Kidney (tissue), 14 donors: ENCODE measurements around the gene UNC45B. TPM values are rescaled to one million over a fixed set of nuclear protein-coding genes. Genes with fewer than 3 reads are reported as not detected.

Experiments
- DNase-seq, 5 donors: peaks; one replicate each; pipeline ENCODE4 v3.0.0-alpha.2; 2013 to 2020
- FAIRE-seq: peaks from 2 replicates; lab custom pipeline; 2012; peaks lifted over from hg19 to GRCh38; lab: Jason Lieb, UNC
- H3K27ac ChIP-seq, 2 donors: one replicate each; pipeline ENCODE4 v1.7.0; 2013; ENCODE audit warnings: low read depth in 2 of 2, low read length in 2 of 2, inconsistent platforms in 1 of 2
- H3K27me3 ChIP-seq: one replicate; pipeline ENCODE4 v1.7.1; 2013; ENCODE audit warnings: low read length, inconsistent platforms; ENCODE audit not compliant: control insufficient read depth, insufficient read depth
- H3K36me3 ChIP-seq, 3 donors: one replicate each; pipeline versions ENCODE4 v1.7.0 to v1.7.1; 2013; ENCODE audit warnings: low read length in 3 of 3, control low read depth in 1 of 3, inconsistent platforms in 1 of 3; ENCODE audit not compliant: insufficient read depth in 3 of 3, control insufficient read depth in 2 of 3
- H3K4me1 ChIP-seq, 3 donors: one replicate each; pipeline versions ENCODE4 v1.7.0 to v1.7.1; 2013; ENCODE audit warnings: low read length in 3 of 3, inconsistent platforms in 1 of 3, low read depth in 1 of 3; ENCODE audit not compliant: control insufficient read depth in 2 of 3, insufficient read depth in 2 of 3
- H3K4me3 ChIP-seq, 3 donors: one replicate each; pipeline versions ENCODE4 v1.7.0 to v1.8.1; 2013; ENCODE audit warnings: low read length in 3 of 3, control low read depth in 1 of 3, inconsistent platforms in 1 of 3
- H3K9ac ChIP-seq, 3 donors: one replicate each; pipeline versions ENCODE4 v1.7.0 to v1.7.1; 2013; ENCODE audit warnings: low read length in 3 of 3, control low read depth in 1 of 3, inconsistent platforms in 1 of 3
- H3K9me3 ChIP-seq, 3 donors: one replicate each; pipeline versions ENCODE4 v1.7.0 to v1.7.1; 2013; ENCODE audit warnings: low read length in 3 of 3, control low read depth in 1 of 3, inconsistent platforms in 1 of 3; ENCODE audit not compliant: control insufficient read depth in 2 of 3, insufficient read depth in 1 of 3
- CTCF ChIP-seq: IDR thresholded peaks from 3 replicates; pipeline ENCODE4 v1.5.1; 2012; ENCODE audit warnings: mild to moderate bottlenecking, moderate library complexity, borderline replicate concordance; ENCODE audit not compliant: insufficient read depth; ENCODE audit errors: extremely low read depth
- intact Hi-C: fragments of 100-400 bp; cut with DNase I; formaldehyde crosslinking; loops from one replicate; pipeline ENCODE4 v1.11.1; 2022
- polyA plus RNA-seq: library from polyadenylated mRNA; stranded (reverse); fragments of 350-450 nt; fragmentation: Illumina TruSeq; extraction: RNeasy Lipid Tissue Mini Kit (QIAGEN cat#74804); gene quantifications from one replicate; pipeline ENCODE4 v1.2.3, GENCODE V29; 2014; ENCODE audit warnings: low read depth, low replicate concordance; ENCODE audit not compliant: insufficient read depth
- total RNA-seq: library from RNA; stranded (reverse); fragmentation: NEBNext Ultra II Directional; extraction: Animal tissue kit (Norgen Biotek cat#: 25700); gene quantifications from one replicate; pipeline ENCODE4 v1.2.1, GENCODE V29; 2021
- donor health status: control.
- donor health status: control.
- donor health status: control.
- donor health status: control.
- donor health status: control.
- donor health status: DM: yes; HTN: yes; CAD: no.
- donor health status: Normal renal cell carcinoma (clear cell type).

The UNC45B gene
- total and polyA plus RNA-seq, 2 donors from 2014 or later = 0.38 to 0.54 TPM

GRCh38 chr17:35152421-35153140 lies 5.0 kb downstream of the UNC45B start:
- intact Hi-C loops = no loop called here
- Histone ChIP-seq H3K4me3 (no peak overlapping the region), H3K36me3 (no peaks in the 10 kb centered on the region), H3K4me1 (no peaks in the 10 kb centered on the region), H3K27ac (no peak overlapping the region), H3K9me3 (no peaks in the 10 kb centered on the region), H3K27me3 (no peaks in the 10 kb centered on the region), H3K9ac (no peak overlapping the region)
- no peak for FAIRE-seq
- TF ChIP-seq CTCF = no peak
- no peak for DNase-seq

- no peaks in the 10 kb centered on the region for H3K9me3 ChIP-seq
- no peaks in the 10 kb centered on the region for H3K27me3 ChIP-seq
- no peak for TF ChIP-seq CTCF
- no peak overlapping the region for H3K9ac ChIP-seq
- no peaks in the 10 kb centered on the region for H3K4me1 ChIP-seq
- FAIRE-seq (no peak), DNase-seq (no peak)
- intact Hi-C loops = no loop called here
- no peak overlapping the region for H3K4me3 ChIP-seq
- no peak overlapping the region for H3K27ac ChIP-seq
- no peaks in the 10 kb centered on the region for H3K36me3 ChIP-seq
Observed at GRCh38 chr17:35154196-35155165, 6.9 kb downstream of the UNC45B start.

- DNase-seq (no peak), FAIRE-seq (no peak)
- intact Hi-C loops = no loop called here
- Histone ChIP-seq H3K9ac (no peak overlapping the region), H3K4me1 (no peaks in the 10 kb centered on the region), H3K27ac (no peak overlapping the region), H3K9me3 (no peaks in the 10 kb centered on the region), H3K36me3 (no peaks in the 10 kb centered on the region), H3K27me3 (no peaks in the 10 kb centered on the region), H3K4me3 (no peak overlapping the region)
- no peak for TF ChIP-seq CTCF
Observed at GRCh38 chr17:35155246-35155645, 7.6 kb downstream of the UNC45B start.
